Measurements from ENCODE around the gene STAC.

- TF ChIP-seq CHD2 (IDR thresholded peaks at IDR 0.05; ENCODE audit: borderline replicate concordance, low read depth, low read length), result no peak
- no peak for TF ChIP-seq HDAC2 (IDR thresholded peaks at IDR 0.05)
- no peak for TF ChIP-seq E2F4 (IDR thresholded peaks at IDR 0.05; ENCODE audit: low read depth, low read length)
- no peak for TF ChIP-seq CTCF (IDR thresholded peaks at IDR 0.05 in 2 of 3, conservative IDR thresholded peaks at IDR 0.05 in 1 of 3; ENCODE audit: control insufficient read depth in 2 of 3, extremely low read depth in 1 of 3, insufficient read depth in 1 of 3, low read depth in 3 of 3, low read length in 3 of 3)
- no peak for TF ChIP-seq EP300 (IDR thresholded peaks at IDR 0.05; ENCODE audit: borderline replicate concordance in 1 of 2, control insufficient read depth in 1 of 2, low read depth in 2 of 2, low read length in 2 of 2)
- TF ChIP-seq TAF1 (IDR thresholded peaks at IDR 0.05; ENCODE audit: borderline replicate concordance, low read depth, low read length), result no peak
- no peak for TF ChIP-seq RB1 (IDR thresholded peaks at IDR 0.05; ENCODE audit: borderline replicate concordance)
- no peak for TF ChIP-seq POLR2AphosphoS2 (IDR thresholded peaks at IDR 0.05; ENCODE audit: low read depth, low read length)
- no peak for TF ChIP-seq SPI1 (IDR thresholded peaks at IDR 0.05; ENCODE audit: borderline replicate concordance, insufficient read depth, low read depth, low read length)
- TF ChIP-seq NFYB (IDR thresholded peaks at IDR 0.05; ENCODE audit: insufficient read depth, low read depth, low read length), result no peak
- TF ChIP-seq POLR2A (IDR thresholded peaks at IDR 0.05; ENCODE audit: low read depth, low read length), result no peak
- TF ChIP-seq BHLHE40 (IDR thresholded peaks at IDR 0.05; ENCODE audit: borderline replicate concordance in 1 of 2, low read depth in 2 of 2, low read length in 1 of 2), result no peak
- no peak for TF ChIP-seq E2F8 (IDR thresholded peaks at IDR 0.05; ENCODE audit: low read depth, partially characterized antibody)
- TF ChIP-seq BCL3 (IDR thresholded peaks at IDR 0.05; ENCODE audit: borderline replicate concordance, insufficient read depth, low read depth, low read length, poor library complexity, severe bottlenecking), result no peak
Measured at GRCh38 chr3:36483709-36484108, 103.4 kb downstream of the STAC start.
